SKM-1 treated with dmso at 0.1 percent for 144 hours (cell line): ENCODE measurements around the gene UGT1A5.
"Not testable (repeated sequence)": the region's sequence is repeated elsewhere in the genome, so short reads cannot be mapped to it uniquely, and the experiment has no call there.

Experiments used
- DNase-seq: peaks from one replicate; lab custom pipeline; 2025; ENCODE audit not compliant: unreplicated experiment; lab: John Stamatoyannopoulos, UW

UGT1A5 gene

DNA sequence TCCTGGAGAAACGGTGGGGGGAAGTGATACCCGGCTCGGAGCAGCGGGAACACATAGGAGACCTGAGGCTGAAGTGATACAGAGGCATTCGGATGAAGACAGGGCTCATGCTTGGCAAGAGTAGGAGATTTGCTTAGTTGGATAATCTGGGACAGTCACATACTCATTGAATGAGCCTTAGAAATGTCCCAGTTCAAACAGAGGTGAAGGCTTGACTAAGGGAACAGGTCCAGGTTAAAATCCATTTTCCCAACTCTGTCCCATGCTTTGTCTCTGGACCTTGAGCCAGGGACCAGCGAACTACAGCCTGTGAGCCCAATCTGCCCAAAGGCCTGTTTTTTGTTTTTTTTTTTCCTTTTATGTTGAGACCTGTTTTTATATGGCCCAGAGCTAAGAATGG is 18.7 kb upstream of the UGT1A5 start:
- DNase-seq, result no peak

DNA sequence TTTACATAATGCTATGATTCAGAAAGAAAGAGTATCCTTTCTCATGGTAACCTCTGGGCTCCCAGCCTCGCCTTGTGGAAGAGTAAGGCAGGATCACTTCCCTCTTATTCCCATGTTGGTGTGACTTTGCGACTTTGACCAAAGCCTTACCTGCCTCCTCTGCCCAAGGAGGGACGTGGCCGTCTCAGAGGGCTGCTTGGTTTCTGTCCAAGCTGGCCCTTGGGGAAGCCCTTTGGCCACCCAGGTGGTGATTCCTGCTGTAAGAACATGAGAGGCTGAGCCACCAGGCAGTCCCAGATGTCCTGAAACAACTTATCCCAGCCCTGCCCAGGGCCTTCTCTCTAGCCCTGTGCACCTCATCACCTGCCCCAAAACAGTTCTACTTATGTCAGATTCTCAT is 14.0 kb upstream of the UGT1A5 start:
- DNase-seq, result no peak

DNA sequence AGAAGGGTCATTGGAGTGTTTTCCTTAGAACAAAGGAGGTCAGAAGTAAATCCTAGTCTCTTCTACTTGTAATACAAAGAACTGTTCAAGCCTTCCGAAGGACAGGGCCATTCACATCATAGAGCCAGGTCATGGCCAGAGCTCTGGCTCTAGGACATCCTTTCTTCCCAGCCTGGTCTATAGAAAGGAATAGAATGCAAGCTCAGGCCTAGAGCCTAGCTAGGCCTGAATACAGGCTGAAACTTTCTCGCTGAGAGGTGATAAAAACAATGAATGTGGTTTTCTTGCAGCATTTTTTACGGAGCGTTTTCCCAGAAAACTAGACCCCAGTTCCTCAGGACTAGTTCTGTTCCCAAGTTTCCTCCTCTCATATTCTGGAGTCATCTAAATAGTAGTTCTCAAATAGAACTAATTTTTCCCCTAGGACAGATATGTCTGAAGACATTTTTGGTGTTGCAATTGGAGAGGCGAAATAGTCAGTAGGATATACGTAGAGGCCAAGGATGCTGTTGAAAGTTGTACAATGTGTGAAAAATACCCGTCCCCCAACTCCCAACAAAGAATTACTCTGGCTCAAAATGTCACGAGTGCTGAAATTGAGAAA is 13.2 kb upstream of the UGT1A5 start:
- no peak for DNase-seq

DNA sequence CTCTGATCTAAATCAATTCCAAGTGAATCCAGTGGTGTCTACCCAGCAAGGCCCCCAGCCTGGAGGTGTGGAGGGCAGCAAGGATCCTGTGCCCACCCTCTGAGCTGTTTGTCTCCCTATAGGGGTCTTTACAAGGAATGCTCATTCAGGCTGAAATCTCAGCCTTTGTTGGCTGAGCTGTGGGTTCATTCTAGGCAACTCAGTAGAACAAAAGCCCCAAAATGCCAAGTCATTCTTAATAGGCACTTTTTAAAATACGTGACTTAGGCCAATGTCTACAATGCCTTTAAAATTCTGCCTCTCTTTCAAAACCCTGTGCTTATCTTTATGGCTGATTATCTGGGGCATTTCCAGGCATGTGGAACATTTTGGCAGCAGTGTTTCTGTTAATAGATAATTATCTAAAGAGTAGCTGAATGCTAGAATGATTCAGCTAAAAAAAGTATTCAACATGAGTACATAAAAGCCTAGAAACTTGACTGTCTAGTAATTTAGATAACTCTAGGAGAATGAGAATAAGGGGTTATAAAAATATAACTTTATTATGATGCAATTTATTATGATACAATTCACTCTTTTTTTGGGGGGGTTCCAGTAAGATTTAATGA is 12.6 kb upstream of the UGT1A5 start:
- no peak for DNase-seq

DNA sequence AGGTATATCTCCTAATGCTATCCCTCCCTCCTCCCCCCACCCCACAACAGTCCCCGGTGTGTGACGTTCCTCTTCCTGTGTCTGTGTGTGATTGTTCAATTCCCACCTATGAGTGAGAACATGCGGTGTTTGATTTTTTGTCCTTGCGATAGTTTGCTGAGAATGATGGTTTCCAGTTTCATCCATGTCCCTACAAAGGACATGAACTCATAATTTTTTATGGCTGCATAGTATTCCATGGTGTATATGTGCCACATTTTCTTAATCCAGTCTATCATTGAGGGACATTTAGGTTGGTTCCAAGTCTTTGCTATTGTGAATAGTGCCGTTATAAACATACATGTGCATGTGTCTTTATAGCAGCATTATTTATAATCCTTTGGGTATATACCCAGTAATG is 11.9 kb upstream of the UGT1A5 start:
- DNase-seq, result not testable (repeated sequence)

DNA sequence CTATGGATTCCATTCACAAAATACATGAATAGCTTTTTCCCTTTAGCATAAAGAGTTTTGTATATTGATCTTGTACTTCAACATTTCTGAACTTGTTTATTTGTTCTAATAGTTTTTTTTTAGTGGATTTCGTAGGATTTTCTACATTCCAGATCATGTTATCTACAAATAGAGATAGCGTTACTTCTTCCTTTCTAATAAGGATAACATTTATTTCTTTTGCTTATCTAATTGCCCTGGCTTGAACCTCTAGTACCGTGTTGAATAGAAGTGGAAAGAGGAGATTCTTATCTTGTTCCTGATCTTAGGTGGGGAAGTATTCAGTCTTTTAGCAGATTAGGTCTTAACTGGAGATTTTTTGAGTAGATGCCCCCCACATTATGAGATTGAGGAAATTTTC is 10.5 kb upstream of the UGT1A5 start:
- DNase-seq, result no peak

DNA sequence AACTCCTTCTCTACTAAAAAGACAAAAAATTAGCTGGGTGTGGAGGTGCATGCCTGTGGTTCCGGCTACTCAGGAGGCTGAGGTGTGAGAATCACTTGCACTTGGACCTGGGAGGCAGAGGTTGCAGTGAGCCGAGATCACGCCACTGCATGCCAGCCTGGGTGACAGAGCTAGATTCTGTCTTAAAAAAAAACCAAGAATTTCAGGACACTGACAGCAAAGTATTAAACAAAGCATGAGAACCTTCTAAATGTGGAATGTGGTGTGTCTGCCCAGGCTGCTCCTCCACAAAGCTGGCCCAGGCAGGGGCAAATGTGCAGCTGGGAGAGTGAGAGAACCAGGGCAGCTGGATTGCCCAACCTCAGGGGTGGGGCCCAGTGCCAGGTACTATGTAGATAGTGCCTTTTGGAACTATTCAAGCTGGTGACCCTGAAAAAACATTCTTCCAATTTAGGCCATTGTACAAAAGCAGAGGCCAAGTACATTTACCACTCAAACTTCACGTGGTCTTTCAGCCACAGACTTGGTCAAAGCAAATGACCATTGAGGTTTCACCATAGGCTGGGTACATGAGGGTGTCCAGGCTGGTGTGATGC is 6.7 kb upstream of the UGT1A5 start:
- DNase-seq, result no peak

DNA sequence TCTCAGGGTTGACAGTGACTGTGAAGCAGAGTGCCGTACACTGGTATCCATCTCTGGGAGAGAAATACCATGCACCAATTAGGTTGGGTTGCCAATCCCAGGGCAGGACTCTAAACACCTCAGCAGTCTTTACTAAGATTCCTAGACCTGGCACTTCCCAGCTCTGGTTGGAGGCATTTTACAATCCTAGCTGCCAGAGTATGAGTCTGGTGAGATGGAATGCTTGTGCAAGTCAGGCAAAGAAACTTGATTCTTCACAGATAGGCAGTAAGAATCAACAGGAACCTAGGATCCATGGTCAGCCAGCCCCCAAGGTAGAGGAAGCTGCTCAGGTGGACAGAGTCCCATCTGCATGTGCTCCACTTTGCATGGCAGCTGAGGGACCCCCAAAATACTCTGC is 6.0 kb upstream of the UGT1A5 start:
- no peak for DNase-seq

DNA sequence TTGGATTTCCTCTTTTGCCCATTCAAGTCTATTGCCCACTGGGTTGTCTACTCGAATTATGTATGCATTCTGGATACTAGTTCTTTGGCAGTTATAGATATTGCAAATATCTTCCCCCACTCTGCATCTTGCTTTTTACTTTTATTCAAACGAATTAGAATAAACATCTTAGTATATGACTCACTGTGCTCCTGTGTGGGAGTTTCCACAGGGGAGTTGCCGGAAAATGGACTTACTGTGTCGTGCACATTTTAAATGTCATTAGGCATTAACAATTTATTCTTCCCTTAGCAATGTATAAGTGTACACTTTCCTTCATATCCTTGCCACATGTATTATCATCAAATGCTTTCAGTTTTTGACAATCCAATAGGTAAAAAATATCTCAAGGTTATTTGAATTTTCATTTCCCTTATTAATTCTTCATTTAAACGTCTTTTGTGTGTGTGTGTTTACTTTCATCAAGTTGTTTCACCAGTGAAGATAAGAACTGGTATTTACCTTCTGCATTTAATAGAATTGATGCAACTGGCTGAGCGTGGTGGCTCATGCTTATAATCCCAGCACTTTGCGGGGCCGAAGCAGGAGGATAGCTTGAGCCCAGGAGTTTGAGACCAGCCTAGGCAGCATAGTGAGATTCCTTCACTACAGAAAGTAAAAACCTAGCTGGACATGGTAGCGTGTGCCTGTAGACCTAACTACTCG is 4.6 kb upstream of the UGT1A5 start:
- no peak for DNase-seq

DNA sequence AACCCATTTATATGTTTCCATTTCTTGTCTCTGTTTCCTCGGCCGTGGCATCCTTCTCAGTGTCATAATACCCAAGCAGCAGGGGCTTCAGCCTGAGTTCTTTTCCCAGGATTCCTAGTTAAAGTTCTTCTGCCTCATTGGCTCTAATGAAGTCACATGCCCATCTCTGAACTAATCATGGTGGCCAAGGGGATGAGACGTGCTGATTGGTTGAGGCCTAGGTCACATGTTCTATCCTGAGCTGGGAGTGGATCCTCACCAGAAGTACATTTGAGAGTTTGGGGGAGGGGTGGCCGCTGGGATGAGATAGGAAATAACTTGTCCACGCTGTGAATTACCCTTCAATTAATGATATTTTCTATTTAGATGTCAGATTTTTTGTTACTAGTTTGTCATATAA is 3.8 kb upstream of the UGT1A5 start:
- no peak for DNase-seq

DNA sequence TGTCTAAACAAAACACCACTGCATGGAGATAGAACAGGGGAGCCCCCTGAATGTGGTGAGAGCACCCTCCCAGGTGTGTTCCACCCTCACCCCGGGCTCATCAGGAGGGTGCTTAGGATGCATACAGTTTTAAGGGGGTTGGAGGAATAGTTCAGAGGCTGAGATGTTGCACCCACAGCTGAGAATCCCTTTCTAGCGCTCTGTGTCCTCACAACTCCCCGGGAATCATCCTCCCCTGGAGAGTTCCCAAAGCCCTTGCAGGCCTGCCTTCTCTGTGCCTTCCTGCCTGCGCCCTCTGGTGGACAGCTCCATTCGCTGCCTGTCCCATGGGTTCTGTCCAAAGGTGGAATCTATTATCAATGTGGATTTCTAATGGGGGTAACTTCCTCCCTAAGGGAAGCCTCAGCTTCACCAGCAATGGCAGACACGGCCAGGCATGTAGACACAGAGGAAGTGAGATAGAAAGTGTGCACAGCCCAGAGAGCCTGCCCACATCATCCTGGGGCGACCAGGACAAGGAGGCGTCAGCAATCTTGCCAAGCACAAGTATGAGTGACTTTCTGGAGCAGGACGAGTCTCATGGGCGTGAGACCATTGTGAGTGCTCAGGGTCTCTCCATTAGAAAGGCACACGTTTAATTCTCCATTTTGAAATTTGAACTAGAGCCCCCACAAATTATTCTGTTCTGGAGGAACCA is 1.2 kb upstream of the UGT1A5 start:
- peak; percentile 46 for DNase-seq

DNA sequence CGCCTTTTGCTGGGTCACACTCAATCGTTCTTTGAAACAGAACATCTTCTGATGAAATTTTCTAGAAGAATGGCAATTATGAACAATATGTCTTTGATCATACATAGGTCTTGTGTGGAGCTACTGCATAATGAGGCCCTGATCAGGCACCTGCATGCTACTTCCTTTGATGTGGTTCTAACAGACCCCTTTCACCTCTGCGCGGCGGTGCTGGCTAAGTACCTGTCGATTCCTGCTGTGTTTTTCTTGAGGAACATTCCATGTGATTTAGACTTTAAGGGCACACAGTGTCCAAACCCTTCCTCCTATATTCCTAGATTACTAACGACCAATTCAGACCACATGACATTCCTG is 532 bp downstream of the UGT1A5 start:
- DNase-seq, result no peak

DNA sequence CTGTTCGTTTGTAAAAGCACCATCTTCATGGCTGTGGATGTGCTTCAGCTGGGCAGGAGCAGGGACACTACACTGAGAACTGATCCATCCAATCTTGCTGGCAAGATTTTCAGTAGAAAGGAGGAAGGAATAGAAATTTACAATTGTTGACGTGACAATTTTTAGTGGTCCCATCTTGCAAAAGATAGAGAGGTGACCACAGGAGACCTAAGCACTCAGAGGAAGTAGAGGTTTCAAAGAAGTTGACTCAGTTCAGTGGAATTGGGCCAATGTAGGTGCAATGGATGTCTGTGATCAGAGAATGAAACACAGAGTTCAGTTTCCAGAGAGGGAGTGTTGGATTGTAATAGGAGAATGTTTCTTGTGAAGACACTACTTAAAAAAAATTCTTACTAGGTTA is 1.4 kb downstream of the UGT1A5 start:
- no peak for DNase-seq

DNA sequence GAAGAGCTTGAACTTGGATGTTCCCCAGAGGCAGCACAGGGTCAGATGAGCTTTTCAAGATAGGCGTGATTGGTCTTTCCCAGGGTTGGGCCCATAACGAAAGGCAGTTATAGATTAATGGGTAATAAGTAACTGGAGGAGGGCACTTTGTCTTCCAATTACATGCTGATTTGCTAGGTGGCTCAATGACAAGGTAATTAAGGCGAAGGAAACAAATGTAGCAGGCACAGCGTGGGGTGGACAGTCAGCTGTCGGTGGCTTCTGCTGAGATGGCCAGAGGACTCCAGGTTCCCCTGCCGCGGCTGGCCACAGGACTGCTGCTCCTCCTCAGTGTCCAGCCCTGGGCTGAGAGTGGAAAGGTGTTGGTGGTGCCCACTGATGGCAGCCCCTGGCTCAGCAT is 5.8 kb downstream of the UGT1A5 start, which contains the start of gene UGT1A4:
UGT1A4 (plus strand) TSS at position 185 of the 400 bp plus-strand sequence; CDS start at position 270, 85 bp downstream.
- DNase-seq, result no peak

DNA sequence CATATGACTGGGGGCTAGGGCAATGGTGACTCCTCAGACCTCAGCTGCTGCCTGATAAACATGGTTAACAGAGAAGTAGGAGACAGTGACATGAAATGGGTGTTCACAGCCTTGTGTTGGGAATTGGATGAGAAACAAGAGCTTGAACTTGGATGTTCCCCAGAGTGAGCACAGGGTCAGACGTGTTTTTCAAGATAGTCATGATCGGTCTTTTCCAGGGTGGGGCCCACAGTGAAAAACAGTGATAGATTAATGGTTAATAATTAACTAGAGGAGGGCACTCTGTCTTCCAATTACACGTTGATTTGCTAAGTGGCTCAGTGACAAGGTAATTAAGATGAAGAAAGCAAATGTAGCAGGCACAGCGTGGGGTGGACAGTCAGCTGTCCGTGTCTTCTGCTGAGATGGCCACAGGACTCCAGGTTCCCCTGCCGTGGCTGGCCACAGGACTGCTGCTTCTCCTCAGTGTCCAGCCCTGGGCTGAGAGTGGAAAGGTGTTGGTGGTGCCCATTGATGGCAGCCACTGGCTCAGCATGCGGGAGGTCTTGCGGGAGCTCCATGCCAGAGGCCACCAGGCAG is 16.1 kb downstream of the UGT1A5 start, which contains the start of gene UGT1A3:
UGT1A3 (plus strand) TSS at position 320 of the 579 bp plus-strand sequence; CDS start at position 405, 85 bp downstream.
- no peak for DNase-seq

DNA sequence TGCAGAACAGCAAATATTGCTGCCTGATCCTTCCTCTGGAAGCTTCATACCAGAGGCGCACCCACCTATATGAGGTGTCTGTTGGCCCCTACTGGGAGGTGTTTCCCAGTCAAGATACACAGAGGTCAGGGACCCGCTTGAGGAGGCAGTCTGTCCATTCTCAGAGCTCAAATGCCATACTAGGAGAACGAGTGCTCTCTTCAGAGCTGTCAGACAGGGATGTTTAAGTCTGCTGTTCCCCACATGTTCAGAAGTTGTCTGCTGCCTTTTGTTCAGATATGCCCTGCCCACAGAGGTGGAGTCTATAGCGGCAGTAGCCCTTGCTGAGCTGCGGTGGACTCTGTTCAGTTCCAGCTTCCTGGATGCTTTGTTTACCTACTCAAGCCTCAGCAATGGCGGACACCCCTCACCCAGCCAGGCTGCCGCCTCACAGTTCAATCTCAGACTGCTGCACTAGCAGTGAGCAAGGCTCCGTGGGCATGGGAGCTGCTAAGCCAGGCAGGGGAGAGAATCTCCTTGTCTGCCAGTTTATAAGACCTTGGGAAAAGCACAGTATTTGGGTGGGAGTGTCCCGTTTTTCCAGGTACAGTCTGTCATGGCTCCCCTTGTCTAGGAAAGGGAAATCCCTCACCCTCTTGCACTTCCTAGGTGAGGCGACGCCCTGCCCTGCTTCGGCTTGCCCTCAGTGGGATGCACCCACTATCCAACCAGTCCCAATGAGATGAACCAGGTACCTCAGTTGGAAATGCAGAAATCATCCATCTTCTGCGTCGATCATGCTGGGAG is 24.4 kb downstream of the UGT1A5 start:
- not testable (repeated sequence) for DNase-seq

DNA sequence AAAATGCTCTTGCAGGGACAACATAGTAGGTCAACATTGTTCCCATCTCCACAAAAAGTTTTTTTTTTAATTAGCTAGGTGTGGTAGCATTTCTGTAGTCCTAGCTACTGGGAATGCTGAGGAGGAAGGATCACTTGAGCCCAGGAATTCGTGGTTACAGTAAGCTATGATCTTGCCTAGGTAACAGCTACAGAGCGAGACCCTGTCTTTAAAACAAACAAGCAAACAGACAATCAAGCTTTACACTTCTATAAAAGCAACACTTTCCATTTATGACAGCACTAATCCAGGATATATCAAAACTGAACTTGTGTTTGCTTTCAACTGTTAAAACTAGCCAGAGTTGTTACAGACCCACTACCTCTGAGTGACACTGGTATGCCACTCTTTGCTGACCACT is 28.2 kb downstream of the UGT1A5 start:
- no peak for DNase-seq

DNA sequence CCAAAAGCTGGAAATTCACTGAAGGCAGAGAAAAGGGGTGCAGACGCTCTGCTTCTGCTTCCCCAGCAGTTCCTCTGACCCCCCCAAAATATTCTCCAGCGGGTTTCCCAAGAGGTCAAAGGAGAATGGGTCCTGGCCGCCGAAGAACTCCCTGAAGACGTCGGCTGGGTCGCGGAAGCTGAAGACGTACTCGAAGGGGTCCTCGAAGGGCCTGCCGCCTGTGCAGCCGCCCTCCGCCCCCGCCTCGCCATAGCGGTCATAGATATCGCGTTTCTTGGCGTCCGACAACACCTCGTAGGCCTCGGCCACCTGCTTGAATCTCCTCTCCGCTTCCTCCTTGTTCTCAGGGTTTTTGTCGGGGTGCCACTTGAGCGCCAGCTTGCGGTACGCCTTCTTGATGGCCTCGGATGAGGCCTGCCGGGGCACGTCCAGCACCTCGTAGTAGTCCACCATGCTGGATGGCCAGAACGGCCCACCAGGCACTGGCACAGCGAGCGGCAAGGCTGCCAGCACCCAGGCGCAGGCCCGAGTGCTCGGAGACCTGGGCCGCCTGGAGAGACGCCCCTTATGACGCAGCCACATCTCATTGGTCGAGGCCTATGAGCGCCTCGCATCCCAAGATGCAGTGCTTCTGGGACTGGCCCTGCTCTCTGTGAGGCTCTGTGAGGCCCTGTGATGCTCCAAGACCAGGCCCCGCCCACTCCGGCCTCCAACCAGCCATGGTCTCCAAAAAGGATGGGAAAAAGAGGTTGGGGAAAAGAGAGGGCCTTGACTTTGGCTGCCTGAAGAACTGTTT is 31.0 kb downstream of the UGT1A5 start:
- no peak for DNase-seq

DNA sequence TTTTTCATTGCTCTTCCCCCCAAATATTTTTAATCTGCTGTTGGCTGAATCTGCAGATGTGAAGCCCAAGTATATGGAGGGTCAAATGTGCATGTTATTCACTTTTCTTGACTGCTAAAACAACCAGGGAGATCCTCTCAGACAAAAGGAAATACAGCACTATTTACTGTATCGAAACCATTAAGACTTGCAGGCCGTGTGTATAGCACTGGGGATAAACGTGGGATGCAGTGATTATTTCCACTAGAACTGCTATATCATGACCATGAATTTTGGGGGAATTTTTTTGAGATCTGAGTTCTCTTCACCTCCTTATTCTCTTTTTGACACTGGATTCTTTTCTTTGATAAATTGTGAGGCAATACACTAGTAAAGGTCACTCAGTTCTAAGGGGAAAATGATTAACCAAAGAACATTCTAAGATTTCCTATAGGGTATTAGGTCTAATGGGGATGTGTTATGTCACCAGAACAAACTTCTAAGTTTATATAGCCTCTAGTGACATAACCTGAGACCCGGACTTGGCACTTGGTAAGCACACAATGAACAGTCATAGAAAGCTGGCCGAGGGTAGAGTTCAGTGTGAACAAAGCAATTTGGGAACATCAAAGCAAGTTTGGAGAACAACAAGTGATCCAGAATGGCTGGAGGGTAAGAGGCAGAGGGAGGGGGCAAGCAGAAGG is 32.5 kb downstream of the UGT1A5 start:
- no peak for DNase-seq
